ENCODE measurements around the gene TMEFF1. TPM values are rescaled to one million over a fixed set of nuclear protein-coding genes. Genes with fewer than 3 reads are reported as not detected.

Gene TMEFF1
- total RNA-seq, 1 donor from 2014 or later, result 9.1 TPM

DNA sequence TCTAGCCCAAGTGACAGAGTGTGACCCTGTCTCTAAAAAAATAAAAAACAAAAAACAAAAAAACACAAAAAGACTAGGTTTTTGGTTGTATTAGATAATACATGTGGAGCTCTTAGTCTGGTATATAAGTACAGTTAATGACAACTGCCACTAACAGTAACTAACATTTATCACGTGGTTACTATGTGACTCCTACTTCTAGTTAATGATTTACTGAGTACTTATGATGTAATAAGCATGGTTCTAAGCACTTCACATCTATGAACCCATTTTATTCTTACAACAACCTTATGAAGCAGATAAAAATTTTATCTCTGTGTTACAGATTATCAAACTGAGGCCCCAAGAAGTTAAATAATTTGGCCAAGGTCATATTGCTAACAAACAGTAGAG is 6.1 kb upstream of the TMEFF1 start:
- peaks cover 2% of the 10 kb centered on the region for H3K36me3 Mint-ChIP-seq (ENCODE audit: unreplicated experiment)
- H3K9me3 Mint-ChIP-seq (ENCODE audit: unreplicated experiment), result no peaks in the 10 kb centered on the region
- H3K27me3 Mint-ChIP-seq (ENCODE audit: unreplicated experiment), result no peaks in the 10 kb centered on the region
- TF ChIP-seq, protein P1, sequence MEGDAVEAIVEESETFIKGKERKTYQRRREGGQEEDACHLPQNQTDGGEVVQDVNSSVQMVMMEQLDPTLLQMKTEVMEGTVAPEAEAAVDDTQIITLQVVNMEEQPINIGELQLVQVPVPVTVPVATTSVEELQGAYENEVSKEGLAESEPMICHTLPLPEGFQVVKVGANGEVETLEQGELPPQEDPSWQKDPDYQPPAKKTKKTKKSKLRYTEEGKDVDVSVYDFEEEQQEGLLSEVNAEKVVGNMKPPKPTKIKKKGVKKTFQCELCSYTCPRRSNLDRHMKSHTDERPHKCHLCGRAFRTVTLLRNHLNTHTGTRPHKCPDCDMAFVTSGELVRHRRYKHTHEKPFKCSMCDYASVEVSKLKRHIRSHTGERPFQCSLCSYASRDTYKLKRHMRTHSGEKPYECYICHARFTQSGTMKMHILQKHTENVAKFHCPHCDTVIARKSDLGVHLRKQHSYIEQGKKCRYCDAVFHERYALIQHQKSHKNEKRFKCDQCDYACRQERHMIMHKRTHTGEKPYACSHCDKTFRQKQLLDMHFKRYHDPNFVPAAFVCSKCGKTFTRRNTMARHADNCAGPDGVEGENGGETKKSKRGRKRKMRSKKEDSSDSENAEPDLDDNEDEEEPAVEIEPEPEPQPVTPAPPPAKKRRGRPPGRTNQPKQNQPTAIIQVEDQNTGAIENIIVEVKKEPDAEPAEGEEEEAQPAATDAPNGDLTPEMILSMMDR (IDR thresholded peaks at IDR 0.05), result no peak
- no peaks in the 10 kb centered on the region for H3K4me1 Mint-ChIP-seq (ENCODE audit: unreplicated experiment)
- no peak overlapping the region for H3K27ac Mint-ChIP-seq (ENCODE audit: unreplicated experiment)
- no peak overlapping the region for H3K4me3 Mint-ChIP-seq (ENCODE audit: unreplicated experiment)
- no peak for DNase-seq (ENCODE audit: extremely low spot score, unreplicated experiment)

DNA sequence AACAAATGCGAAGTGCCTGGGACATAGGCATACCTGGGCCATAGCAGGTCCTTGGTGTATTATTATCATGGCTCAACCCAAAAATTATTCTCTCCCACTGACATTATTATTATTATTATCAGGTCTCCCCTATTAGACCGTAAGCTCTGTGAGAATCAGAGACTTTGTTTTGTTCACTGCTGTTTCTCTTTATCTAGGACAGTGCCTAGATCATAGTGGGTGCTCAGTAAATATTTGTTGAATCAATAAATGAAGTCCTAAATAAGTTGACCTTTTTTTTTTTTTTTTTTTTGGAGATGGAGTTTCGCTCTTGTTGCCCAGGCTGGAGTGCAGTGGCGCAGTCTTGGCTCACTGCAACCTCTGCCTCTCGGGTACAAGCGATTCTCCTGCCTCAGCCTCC is 4.9 kb upstream of the TMEFF1 start:
- no peaks in the 10 kb centered on the region for H3K27me3 Mint-ChIP-seq (ENCODE audit: unreplicated experiment)
- TF ChIP-seq, protein P1 (IDR thresholded peaks at IDR 0.05), result no peak
- no peaks in the 10 kb centered on the region for H3K9me3 Mint-ChIP-seq (ENCODE audit: unreplicated experiment)
- H3K4me1 Mint-ChIP-seq (ENCODE audit: unreplicated experiment), result peaks cover 1% of the 10 kb centered on the region
- H3K36me3 Mint-ChIP-seq (ENCODE audit: unreplicated experiment), result peaks cover 2% of the 10 kb centered on the region
- no peak for DNase-seq (ENCODE audit: extremely low spot score, unreplicated experiment)
- no peak overlapping the region for H3K4me3 Mint-ChIP-seq (ENCODE audit: unreplicated experiment)
- H3K27ac Mint-ChIP-seq (ENCODE audit: unreplicated experiment), result no peak overlapping the region

DNA sequence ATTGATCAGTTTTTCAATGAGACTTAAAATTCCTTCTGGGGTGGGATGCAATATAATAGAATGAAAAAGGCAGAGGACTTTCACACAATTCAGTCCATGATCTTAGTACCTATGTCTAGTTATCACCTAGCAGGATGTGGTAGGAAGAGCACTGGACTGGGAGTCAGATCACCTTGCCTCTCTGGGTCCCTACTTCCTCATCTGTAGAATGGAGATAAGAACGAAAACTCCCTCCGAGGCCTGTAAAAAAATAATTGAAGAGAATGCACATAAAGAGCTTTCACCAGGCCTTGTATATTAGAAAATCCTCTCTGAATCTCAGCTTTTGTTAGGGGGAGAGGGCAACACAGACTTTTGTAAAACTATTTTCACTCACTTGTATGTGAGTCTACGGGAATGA is 681 bp upstream of the TMEFF1 start:
- TF ChIP-seq, protein P1 (IDR thresholded peaks at IDR 0.05), result no peak
- Mint-ChIP-seq H3K36me3 (ENCODE audit: unreplicated experiment) (peaks cover 2% of the 10 kb centered on the region), H3K27ac (ENCODE audit: unreplicated experiment) (no peak overlapping the region), H3K9me3 (ENCODE audit: unreplicated experiment) (no peaks in the 10 kb centered on the region), H3K27me3 (ENCODE audit: unreplicated experiment) (no peaks in the 10 kb centered on the region), H3K4me3 (ENCODE audit: unreplicated experiment) (peak overlapping the region; percentile 68), H3K4me1 (ENCODE audit: unreplicated experiment) (peaks cover 12% of the 10 kb centered on the region)
- DNase-seq (ENCODE audit: extremely low spot score, unreplicated experiment), result no peak

DNA sequence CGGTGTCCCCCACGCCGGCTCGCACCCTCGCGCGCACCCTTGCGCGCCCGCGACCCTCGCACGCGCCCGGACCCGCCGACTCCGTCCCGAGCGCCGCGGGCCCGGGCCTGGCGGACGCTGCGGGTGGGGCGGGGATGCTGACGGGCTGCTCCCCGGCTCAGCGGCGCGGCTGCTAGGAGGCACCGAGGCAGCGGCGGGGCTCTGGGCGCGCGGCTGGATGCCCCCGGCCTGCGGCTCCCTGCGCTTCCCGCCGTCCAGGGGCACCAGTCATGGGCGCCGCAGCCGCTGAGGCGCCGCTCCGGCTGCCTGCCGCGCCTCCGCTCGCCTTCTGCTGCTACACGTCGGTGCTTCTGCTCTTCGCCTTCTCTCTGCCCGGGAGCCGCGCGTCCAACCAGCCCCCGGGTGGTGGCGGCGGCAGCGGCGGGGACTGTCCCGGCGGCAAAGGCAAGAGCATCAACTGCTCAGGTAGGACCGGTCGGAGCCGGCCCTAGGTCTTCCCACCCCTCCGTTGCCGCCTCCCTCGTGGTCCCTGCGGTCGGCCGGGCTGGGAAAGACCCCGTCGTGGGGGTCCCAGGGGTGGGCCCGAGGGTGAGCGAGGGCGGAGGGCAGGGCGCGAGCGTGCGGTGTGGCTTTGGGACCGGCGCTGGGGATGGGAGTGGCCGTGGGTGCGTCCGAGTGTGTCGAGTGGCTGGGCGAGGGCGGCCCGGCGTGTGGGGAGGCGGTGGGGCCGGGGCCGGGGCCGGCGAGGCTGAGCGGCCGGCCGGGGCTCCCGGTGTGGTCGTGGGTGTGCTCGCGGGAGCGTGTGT is 530 bp downstream of the TMEFF1 start:
- peaks cover 12% of the 10 kb centered on the region for H3K4me1 Mint-ChIP-seq (ENCODE audit: unreplicated experiment)
- H3K36me3 Mint-ChIP-seq (ENCODE audit: unreplicated experiment), result peaks cover 2% of the 10 kb centered on the region
- TF ChIP-seq, protein P1 (IDR thresholded peaks at IDR 0.05), result no peak
- no peaks in the 10 kb centered on the region for H3K9me3 Mint-ChIP-seq (ENCODE audit: unreplicated experiment)
- peak; percentile 85 for DNase-seq (ENCODE audit: extremely low spot score, unreplicated experiment)
- peak overlapping the region; percentile 71 for H3K4me3 Mint-ChIP-seq (ENCODE audit: unreplicated experiment)
- no peak overlapping the region for H3K27ac Mint-ChIP-seq (ENCODE audit: unreplicated experiment)
- no peaks in the 10 kb centered on the region for H3K27me3 Mint-ChIP-seq (ENCODE audit: unreplicated experiment)

DNA sequence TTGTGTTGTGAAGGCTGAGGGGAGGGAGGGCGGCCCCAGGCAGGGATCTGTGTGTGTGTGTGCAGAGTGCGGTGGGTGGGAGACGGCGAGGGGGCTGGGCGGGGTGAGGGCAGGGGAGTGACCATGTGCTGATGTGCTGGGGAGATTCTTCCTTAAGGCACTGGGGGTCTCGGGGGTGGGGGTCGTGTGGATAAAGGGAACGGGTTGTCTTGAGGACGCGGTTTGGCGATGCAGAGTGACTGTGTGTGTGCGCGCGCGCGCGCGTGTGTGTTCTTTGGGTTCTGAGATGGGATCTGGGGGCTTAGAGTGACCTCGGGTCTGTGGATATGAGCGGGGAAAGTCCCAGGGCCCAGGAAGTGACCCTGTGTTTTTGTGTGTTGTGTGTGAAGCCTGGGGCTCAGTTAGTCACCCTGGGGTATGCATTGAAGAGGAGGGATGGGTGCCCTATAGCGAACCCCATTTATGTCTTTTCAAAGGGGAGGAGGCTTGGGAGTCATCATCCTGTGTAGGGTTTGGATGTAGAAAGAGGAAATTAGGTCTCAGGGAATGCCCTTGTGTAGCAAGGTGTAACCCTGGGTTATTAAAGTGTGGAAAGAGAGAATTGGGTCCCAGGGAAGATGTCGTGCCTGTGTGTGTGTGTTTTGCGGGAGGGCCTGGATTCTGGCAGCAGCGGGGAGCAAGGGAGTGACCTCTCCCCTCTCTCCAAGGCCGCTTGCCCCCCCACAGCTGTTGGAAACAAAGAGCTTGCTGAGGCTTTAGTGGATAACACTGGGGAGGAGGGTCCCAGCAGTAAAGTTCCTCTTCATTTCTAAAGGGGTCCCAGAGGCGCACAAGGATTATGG is 1.4 kb downstream of the TMEFF1 start:
- DNase-seq (ENCODE audit: extremely low spot score, unreplicated experiment), result no peak
- Mint-ChIP-seq H3K27me3 (ENCODE audit: unreplicated experiment) (no peaks in the 10 kb centered on the region), H3K9me3 (ENCODE audit: unreplicated experiment) (no peaks in the 10 kb centered on the region), H3K4me1 (ENCODE audit: unreplicated experiment) (peaks cover 12% of the 10 kb centered on the region), H3K4me3 (ENCODE audit: unreplicated experiment) (peak overlapping the region; percentile 71), H3K36me3 (ENCODE audit: unreplicated experiment) (no peaks in the 10 kb centered on the region), H3K27ac (ENCODE audit: unreplicated experiment) (no peak overlapping the region)
- TF ChIP-seq, protein P1 (IDR thresholded peaks at IDR 0.05), result no peak
